OCI-LY1 (cell line): ENCODE results near the gene XRN1.

ENCODE experiments used
- H2AFZ ChIP-seq: fragments of 200-600 bp; sonication (generic), shearing (Covaris generic); 2 replicates; pipeline ENCODE4 v1.6.0; 2014; ENCODE audit warnings: antibody characterized with exemption, mild to moderate bottlenecking, low read length
- H3F3A ChIP-seq: fragments of 200-600 bp; sonication (generic), shearing (Covaris generic); 2 replicates; pipeline ENCODE4 v1.6.0; 2014; ENCODE audit warnings: mild to moderate bottlenecking, antibody characterized with exemption, low read length, moderate library complexity; ENCODE audit not compliant: insufficient read depth
- H3K27ac ChIP-seq: fragments of 200-600 bp; sonication (generic); 2 replicates; pipeline ENCODE4 v1.5.1; 2014; ENCODE audit warnings: low read length, mixed run types, mild to moderate bottlenecking, low read depth; ENCODE audit not compliant: poor library complexity, severe bottlenecking
- H3K27me3 ChIP-seq: fragments of 200-600 bp; sonication (generic); 2 replicates; pipeline ENCODE4 v1.6.0; 2014; ENCODE audit warnings: antibody characterized with exemption, mild to moderate bottlenecking, low read length, moderate library complexity; ENCODE audit not compliant: insufficient read depth
- H3K36me3 ChIP-seq: fragments of 200-600 bp; sonication (generic); 2 replicates; pipeline ENCODE4 v1.6.1; 2014; ENCODE audit warnings: mild to moderate bottlenecking, antibody characterized with exemption, low read length, moderate library complexity, mixed read lengths; ENCODE audit not compliant: insufficient read depth
- H3K4me1 ChIP-seq: fragments of 200-600 bp; sonication (generic); 2 replicates; pipeline ENCODE4 v1.5.1; 2014; ENCODE audit warnings: mild to moderate bottlenecking, low read length, moderate library complexity; ENCODE audit not compliant: insufficient read depth, severe bottlenecking
- H3K4me2 ChIP-seq: fragments of 200-600 bp; sonication (generic), shearing (Covaris generic); 2 replicates; pipeline ENCODE4 v1.6.1; 2014; ENCODE audit warnings: low read length
- H3K4me3 ChIP-seq: fragments of 200-600 bp; sonication (generic); 2 replicates; pipeline ENCODE4 v1.5.1; 2014; ENCODE audit warnings: low read length, low read depth, mild to moderate bottlenecking, mixed read lengths; ENCODE audit not compliant: poor library complexity, severe bottlenecking
- H3K79me2 ChIP-seq: fragments of 200-600 bp; shearing (Covaris generic); 2 replicates; pipeline ENCODE4 v1.6.1; 2016; ENCODE audit warnings: mixed run types, low read length, mixed read lengths; ENCODE audit not compliant: insufficient read depth
- H3K9ac ChIP-seq: fragments of 200-600 bp; sonication (generic), shearing (Covaris generic); 2 replicates; pipeline ENCODE4 v1.6.1; 2014; ENCODE audit warnings: mild to moderate bottlenecking, low read length, mixed read lengths
- H3K9me2 ChIP-seq: fragments of 200-600 bp; sonication (generic), shearing (Covaris generic); 2 replicates; pipeline ENCODE4 v1.6.1; 2014; ENCODE audit warnings: low read depth, mild to moderate bottlenecking, low read length, mixed read lengths
- H3K9me3 ChIP-seq: fragments of 200-600 bp; shearing (Covaris generic); 2 replicates; pipeline ENCODE4 v1.6.1; 2014; ENCODE audit warnings: low read length, mixed read lengths
- H4K20me1 ChIP-seq: fragments of 200-600 bp; sonication (generic), shearing (Covaris generic); 2 replicates; pipeline ENCODE4 v1.6.0; 2016; ENCODE audit warnings: mild to moderate bottlenecking, low read length; ENCODE audit not compliant: insufficient read depth
- CTCF ChIP-seq: fragments of 200-600 bp; sonication (generic), shearing (Covaris generic); IDR thresholded peaks from 2 replicates; pipeline ENCODE4 v1.5.1; 2017; ENCODE audit warnings: mild to moderate bottlenecking, antibody characterized with exemption, low read length, moderate library complexity, mixed read lengths
- EZH2 ChIP-seq: fragments of 200-600 bp; sonication (generic), shearing (Covaris generic); IDR thresholded peaks from 2 replicates; pipeline ENCODE4 v1.8.0; 2017; ENCODE audit warnings: borderline replicate concordance, mixed run types, mild to moderate bottlenecking, antibody characterized with exemption, low read length, moderate library complexity, mixed read lengths

The XRN1 gene

GRCh38 chr3:142263112-142263511, 184.7 kb downstream of the XRN1 start:
- Histone ChIP-seq H3K79me2 (no peaks in the 10 kb centered on the region), H3K9ac (no peak overlapping the region), H3K4me3 (no peak overlapping the region), H3K9me2 (no peaks in the 10 kb centered on the region), H3K4me1 (peaks cover 12% of the 10 kb centered on the region), H3K36me3 (no peaks in the 10 kb centered on the region), H3F3A (no peaks in the 10 kb centered on the region), H3K27ac (no peak overlapping the region), H3K9me3 (no peaks in the 10 kb centered on the region), H3K27me3 (no peaks in the 10 kb centered on the region), H2AFZ (no peak overlapping the region; the same call in 1 of the 2 replicates), H3K4me2 (no peak overlapping the region; the same call in 1 of the 2 replicates), H4K20me1 (no peaks in the 10 kb centered on the region)
- TF ChIP-seq CTCF (no peak), EZH2 (no peak)

DNA sequence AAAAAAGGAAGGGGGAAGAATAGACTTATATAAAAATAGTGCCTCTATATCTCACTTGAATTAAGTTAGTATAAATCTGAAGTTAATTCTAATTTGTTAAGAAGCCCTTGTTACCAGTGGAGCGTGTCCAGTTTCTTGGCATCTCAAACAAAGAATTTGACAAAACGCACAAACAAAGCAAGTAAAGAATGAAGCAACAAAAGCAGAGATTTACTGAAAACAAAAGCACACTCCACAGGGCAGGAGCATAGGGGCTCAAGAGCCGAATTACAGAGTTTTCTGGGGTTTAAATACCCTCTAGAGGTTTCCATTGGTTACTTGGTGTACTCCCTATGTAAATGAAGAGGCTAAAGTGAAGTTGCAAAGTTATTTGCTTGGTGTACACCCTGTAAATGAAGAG, 188.5 kb downstream of the XRN1 start:
- H2AFZ ChIP-seq: no peak overlapping the region; the same call in 1 of the 2 replicates
- H3K27ac ChIP-seq: no peak overlapping the region
- TF ChIP-seq CTCF (no peak), EZH2 (no peak)
- no peak overlapping the region for H3K9ac ChIP-seq
- no peaks in the 10 kb centered on the region for H3K27me3 ChIP-seq
- no peaks in the 10 kb centered on the region for H3F3A ChIP-seq
- H3K4me2 ChIP-seq: no peak overlapping the region
- H3K4me1 ChIP-seq: peaks cover 21% of the 10 kb centered on the region
- H4K20me1 ChIP-seq: no peaks in the 10 kb centered on the region
- no peak overlapping the region for H3K4me3 ChIP-seq
- no peaks in the 10 kb centered on the region for H3K9me2 ChIP-seq
- no peaks in the 10 kb centered on the region; the same call in 1 of the 2 replicates for H3K36me3 ChIP-seq
- no peaks in the 10 kb centered on the region for H3K79me2 ChIP-seq
- H3K9me3 ChIP-seq: 0 out of 2 replicates have a peak, but pooled peaks cover 4% of the 10 kb centered on the region

- Histone ChIP-seq H3K9me2 (no peaks in the 10 kb centered on the region), H3K4me1 (peaks cover 16% of the 10 kb centered on the region), H3F3A (no peaks in the 10 kb centered on the region), H3K9me3 (peaks cover 10% of the 10 kb centered on the region; the same call in 1 of the 2 replicates), H3K9ac (no peak overlapping the region), H2AFZ (no peak overlapping the region), H4K20me1 (no peaks in the 10 kb centered on the region), H3K79me2 (no peaks in the 10 kb centered on the region), H3K27me3 (no peaks in the 10 kb centered on the region), H3K4me3 (no peak overlapping the region), H3K4me2 (peak overlapping the region; percentile 13; the same call in 1 of the 2 replicates), H3K27ac (no peak overlapping the region), H3K36me3 (no peaks in the 10 kb centered on the region; the same call in 1 of the 2 replicates)
- no peak for TF ChIP-seq CTCF
- TF ChIP-seq EZH2: no peak
Measured at GRCh38 chr3:142256712-142257333, 191.0 kb downstream of the XRN1 start.
